ENCODE measurements around the gene SLC25A20.
A peak's percentile ranks its signal among the peaks of the same experiment; 100 is the strongest.
"Not testable (repeated sequence)": the region's sequence is repeated elsewhere in the genome, so short reads cannot be mapped to it uniquely, and the experiment has no call there.

SLC25A20 gene

GRCh38 chr3:48898383-48899234 lies at the start of gene SLC25A20:
TSS of gene SLC25A20 (minus strand) at chr3:48898882. CDS start at chr3:48898794, 88 bp downstream.
- peak; percentile 78 for DNase-seq

- DNase-seq, result no peak
These were observed 47.3 kb upstream of the SLC25A20 start for GRCh38 chr3:48945891-48946549.

GRCh38 chr3:48945432-48945831 lies 46.8 kb upstream of the SLC25A20 start:
- no peak for DNase-seq

GRCh38 chr3:48938689-48939088 lies 40.0 kb upstream of the SLC25A20 start:
- DNase-seq, result no peak

GRCh38 chr3:48938156-48938555 lies 39.5 kb upstream of the SLC25A20 start:
- DNase-seq, result no peak

GRCh38 chr3:48935530-48935929 lies 36.8 kb upstream of the SLC25A20 start:
- no peak for DNase-seq

- DNase-seq, result no peak
These were observed 35.8 kb upstream of the SLC25A20 start for GRCh38 chr3:48934333-48934991.

GRCh38 chr3:48931944-48932580 lies 33.4 kb upstream of the SLC25A20 start:
- no peak for DNase-seq

GRCh38 chr3:48930590-48930989 lies 31.9 kb upstream of the SLC25A20 start:
- no peak for DNase-seq

- no peak for DNase-seq
These were observed 30.8 kb upstream of the SLC25A20 start for GRCh38 chr3:48929358-48930035.

GRCh38 chr3:48928679-48929078 lies 30.0 kb upstream of the SLC25A20 start:
- DNase-seq, result no peak

- DNase-seq, result no peak
These were observed 29.2 kb upstream of the SLC25A20 start for GRCh38 chr3:48927928-48928327.

- no peak for DNase-seq
These were observed 28.0 kb upstream of the SLC25A20 start for GRCh38 chr3:48926425-48927392.

- no peak for DNase-seq
These were observed 20.8 kb upstream of the SLC25A20 start for GRCh38 chr3:48919215-48920138.

- DNase-seq, result peak; percentile 84
These were observed 19.9 kb upstream of the SLC25A20 start, which contains the start of gene ARIH2 for GRCh38 chr3:48918388-48919214. TSS of gene ARIH2 (plus strand) at chr3:48918842. CDS start at chr3:48927559, 8,717 bp downstream.

GRCh38 chr3:48915296-48915695 lies 16.6 kb upstream of the SLC25A20 start:
- no peak for DNase-seq

GRCh38 chr3:48907026-48907425 lies 8.3 kb upstream of the SLC25A20 start:
- DNase-seq, result not testable (repeated sequence)

- DNase-seq, result no peak
These were observed 591 bp upstream of the SLC25A20 start for GRCh38 chr3:48899273-48899672.

All from kidney glomerular epithelial cell (primary cell).